Gastroesophageal sphincter (tissue), 3 donors: Measurements from ENCODE around the gene ICOSLG.
"Not testable (repeated sequence)": the region's sequence is repeated elsewhere in the genome, so short reads cannot be mapped to it uniquely, and the experiment has no call there.

Experiments
- CTCF ChIP-seq, 4 experiments: fragments of 200-600 bp in 2 of 4; fragments of 450-650 bp in 2 of 4; sonication (generic) in 1 of 4; IDR thresholded peaks; one replicate each; pipeline ENCODE4 v1.5.1; 2017 to 2019; ENCODE audit warnings: antibody characterized with exemption in 4 of 4, mild to moderate bottlenecking in 2 of 4, moderate library complexity in 2 of 4
- POLR2AphosphoS5 ChIP-seq: sonication (generic); formaldehyde crosslinking; IDR thresholded peaks from one replicate; pipeline ENCODE4 v1.6.1; 2017; ENCODE audit warnings: antibody characterized with exemption

- not testable (repeated sequence) for TF ChIP-seq CTCF (IDR thresholded peaks at IDR 0.05); POLR2AphosphoS5
Observed at GRCh38 chr21:44206698-44207676, 33.8 kb downstream of the ICOSLG start.
